ENCODE results near the gene PCDHAC2.

DNA sequence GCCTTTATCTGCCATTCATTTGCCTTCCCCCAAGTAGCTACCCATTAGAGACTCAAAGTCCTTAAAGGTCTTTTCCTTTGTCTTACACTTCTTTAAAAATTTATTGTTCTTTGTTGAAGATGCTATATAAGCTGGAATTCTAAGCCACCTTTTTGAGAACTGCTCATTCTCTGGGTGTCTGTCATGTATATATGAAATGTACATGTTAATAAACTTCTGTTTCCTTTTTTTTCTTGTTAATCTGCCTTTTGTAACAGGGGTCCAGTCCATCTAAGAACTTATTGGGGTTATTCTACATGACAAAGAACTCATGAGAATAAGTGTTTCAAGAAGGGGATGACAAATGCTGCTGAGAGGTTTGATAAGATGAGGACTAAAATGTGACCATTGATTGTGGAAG lies 41.5 kb downstream of the PCDHAC2 start:
- TF ChIP-seq CTCF (IDR thresholded peaks at IDR 0.05 in 8 of 11, conservative IDR thresholded peaks at IDR 0.05 in 3 of 11) (no peak), POLR2AphosphoS5 (IDR thresholded peaks at IDR 0.05) (no peak), POLR2A (IDR thresholded peaks at IDR 0.05) (no peak)

Data from spleen (tissue), 7 donors.